ENCODE results near the gene SLC39A11. TPM values are rescaled to one million over a fixed set of nuclear protein-coding genes. Genes with fewer than 3 reads are reported as not detected.

Gene SLC39A11
- total RNA-seq, 1 experiment from 2014 or later: 46.4 TPM

DNA sequence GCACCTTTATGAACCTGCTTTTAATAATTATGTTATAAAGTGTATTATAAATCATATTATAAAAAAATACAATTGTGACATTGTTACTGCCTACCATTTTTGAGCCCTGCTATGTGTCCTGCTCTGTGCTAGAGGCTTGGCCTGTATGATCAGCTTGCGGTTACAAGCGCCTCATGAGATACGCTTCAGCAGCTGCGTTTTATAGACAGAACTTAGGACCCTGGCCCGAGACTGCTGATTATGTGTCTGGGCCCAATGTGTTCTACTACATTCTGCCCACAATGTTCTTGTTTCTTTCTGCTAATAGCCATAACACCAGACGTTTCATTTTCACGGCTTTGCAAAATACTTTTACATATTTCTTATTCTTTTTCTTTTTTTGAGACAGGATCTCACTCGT lies 395.8 kb downstream of the SLC39A11 start (continued):
- no peak for TF ChIP-seq CBX3 (IDR thresholded peaks at IDR 0.05; ENCODE audit: low read depth)
- TF ChIP-seq CEBPB (IDR thresholded peaks at IDR 0.05; ENCODE audit: low read depth): no peak
- no peak for TF ChIP-seq SIN3A (IDR thresholded peaks at IDR 0.05; ENCODE audit: low read depth)

- H3K4me1 ChIP-seq (ENCODE audit: control insufficient read depth in 1 of 2, insufficient read depth in 2 of 2, low read length in 2 of 2): peaks cover 6 to 37% of the 10 kb centered on the region in 2 experiments; a peak in 3 of 4 replicates
- no peak overlapping the region for H2AFZ ChIP-seq (ENCODE audit: low read depth, low read length, poor library complexity, severe bottlenecking)
- H3K4me2 ChIP-seq (ENCODE audit: low read length): no peak overlapping the region
- RAD21 ChIA-PET (ENCODE audit: low non-redundant PET in 1 of 2, low total read pairs in 2 of 2, uncharacterized antibody in 2 of 2, unreplicated experiment in 2 of 2): no interaction called here
- BruUV-seq (replicated peaks): no TSS peak
- H3K36me3 ChIP-seq (ENCODE audit: control insufficient read depth in 1 of 2, insufficient read depth in 2 of 2, low read length in 2 of 2): no peaks in the 10 kb centered on the region; a peak in 1 of 4 replicates
- CTCF ChIA-PET: no interaction called here
- no peaks in the 10 kb centered on the region for H3K9me2 ChIP-seq (ENCODE audit: insufficient read depth)
- TF ChIP-seq POLR2AphosphoS5 (IDR thresholded peaks at IDR 0.05; ENCODE audit: low read depth, low read length) (no peak), YY1 (IDR thresholded peaks at IDR 0.05; ENCODE audit: extremely low read depth, insufficient replicate concordance, low read depth, low read length) (no peak), REST (IDR thresholded peaks at IDR 0.05; ENCODE audit: low read depth) (no peak), SRF (IDR thresholded peaks at IDR 0.05; ENCODE audit: low read depth) (no peak), EGR1 (IDR thresholded peaks at IDR 0.05; ENCODE audit: low read depth) (no peak), ELF1 (IDR thresholded peaks at IDR 0.05; ENCODE audit: borderline replicate concordance, low read depth) (no peak)
- peaks cover 0 to 4% of the 10 kb centered on the region in 2 experiments; a peak in 1 of 4 replicates for H3K9me3 ChIP-seq (ENCODE audit: control insufficient read depth in 1 of 2, insufficient read depth in 1 of 2, low read depth in 1 of 2, low read length in 2 of 2)
- ATAC-seq: no peak
- H3K27ac ChIP-seq (ENCODE audit: low read depth, low read length): no peak overlapping the region
- H3K9ac ChIP-seq (ENCODE audit: low read length): no peak overlapping the region
- no peaks in the 10 kb centered on the region for H3K27me3 ChIP-seq (ENCODE audit: insufficient read depth, low read length)
- no peak overlapping the region for H3K4me3 ChIP-seq (replicated peaks in 1 of 2; ENCODE audit: low read depth in 1 of 2, low read length in 2 of 2)
- intact Hi-C loops (cut with micrococcal nuclease): no loop called here
- POLR2A ChIA-PET: no interaction called here
- H4K20me1 ChIP-seq (ENCODE audit: insufficient read depth): no peaks in the 10 kb centered on the region
- no peak for DNase-seq (ENCODE audit: low read depth, low spot score)
- H3K79me2 ChIP-seq (ENCODE audit: insufficient read depth, low read length): no peaks in the 10 kb centered on the region
Observed at GRCh38 chr17:72696156-72696555, 396.3 kb downstream of the SLC39A11 start.
